ENCODE data around the gene RSRC1. TPM values are rescaled to one million over a fixed set of nuclear protein-coding genes. Genes with fewer than 3 reads are reported as not detected.

RSRC1 gene
- total and polyA plus RNA-seq, 2 of the 8 experiments (the other 6 are each of a cell fraction or from before 2014, with no cell fraction given), result 2.0 to 27.9 TPM

GRCh38 chr3:158573714-158574113 lies 463.8 kb downstream of the RSRC1 start (continued):
- TF ChIP-seq SIN3A (conservative IDR thresholded peaks at IDR 0.05 in 1 of 2, IDR thresholded peaks at IDR 0.05 in 1 of 2; ENCODE audit: low read depth in 1 of 2, low read length in 2 of 2), result no peak
- no peak for TF ChIP-seq EGR1 (IDR thresholded peaks at IDR 0.05; ENCODE audit: borderline replicate concordance, low read depth, low read length)
- TF ChIP-seq BRCA1 (IDR thresholded peaks at IDR 0.05; ENCODE audit: low read depth, low read length), result no peak
- no peak for TF ChIP-seq NANOG (IDR thresholded peaks at IDR 0.05; ENCODE audit: insufficient read depth, low read depth, low read length, poor library complexity, severe bottlenecking)
- TF ChIP-seq BCL11A (IDR thresholded peaks at IDR 0.05; ENCODE audit: low read depth in 2 of 2, low read length in 2 of 2), result no peak

Measured in H1 (cell line).